HUES48 (cell line): ENCODE data around the gene IRF7.
A peak's percentile ranks its signal among the peaks of the same experiment; 100 is the strongest.

Experiments used
- H3K27ac ChIP-seq: one replicate; pipeline ENCODE4 v1.7.0; 2013; ENCODE audit warnings: low read depth, low read length, inconsistent platforms
- H3K27me3 ChIP-seq: 2 replicates; pipeline ENCODE4 v1.6.1; 2013; ENCODE audit warnings: mild to moderate bottlenecking, low read length; ENCODE audit not compliant: control insufficient read depth, insufficient read depth
- H3K36me3 ChIP-seq: 2 replicates; pipeline ENCODE4 v1.6.1; 2013; ENCODE audit warnings: low read length; ENCODE audit not compliant: control insufficient read depth, insufficient read depth
- H3K4me1 ChIP-seq: 2 replicates; pipeline ENCODE4 v1.6.1; 2013; ENCODE audit warnings: mild to moderate bottlenecking, low read length; ENCODE audit not compliant: control insufficient read depth, insufficient read depth
- H3K4me3 ChIP-seq: 2 replicates; pipeline ENCODE4 v1.5.1; 2013; ENCODE audit warnings: mild to moderate bottlenecking, low read depth, low read length
- H3K9ac ChIP-seq: 2 replicates; pipeline ENCODE4 v1.6.1; 2013; ENCODE audit warnings: mild to moderate bottlenecking, low read depth, low read length, moderate library complexity
- H3K9me3 ChIP-seq: 2 replicates; pipeline ENCODE4 v1.6.1; 2013; ENCODE audit warnings: low read length; ENCODE audit not compliant: control insufficient read depth, insufficient read depth

The IRF7 gene

GRCh38 chr11:639332-639955, 23.7 kb upstream of the IRF7 start:
- Histone ChIP-seq H3K27ac (peak overlapping the region; percentile 96), H3K4me3 (peak overlapping the region; percentile 60), H3K4me1 (peaks cover 22% of the 10 kb centered on the region), H3K9me3 (no peaks in the 10 kb centered on the region), H3K9ac (peak overlapping the region; percentile 75), H3K27me3 (peaks cover 62% of the 10 kb centered on the region), H3K36me3 (peaks cover 7% of the 10 kb centered on the region)

GRCh38 chr11:638631-639331, 23.0 kb upstream of the IRF7 start:
- peak overlapping the region; percentile 96 for H3K27ac ChIP-seq
- peaks cover 62% of the 10 kb centered on the region for H3K27me3 ChIP-seq
- peak overlapping the region; percentile 75 for H3K9ac ChIP-seq
- H3K36me3 ChIP-seq: peaks cover under 1% of the 10 kb centered on the region; the same call in 1 of the 2 replicates
- H3K4me1 ChIP-seq: peaks cover 22% of the 10 kb centered on the region
- peak overlapping the region; percentile 60 for H3K4me3 ChIP-seq
- no peaks in the 10 kb centered on the region for H3K9me3 ChIP-seq

- Histone ChIP-seq H3K4me3 (peak overlapping the region; percentile 60), H3K36me3 (no peaks in the 10 kb centered on the region), H3K27me3 (peaks cover 62% of the 10 kb centered on the region), H3K4me1 (peaks cover 22% of the 10 kb centered on the region), H3K9ac (peak overlapping the region; percentile 20; the same call in 1 of the 2 replicates), H3K9me3 (no peaks in the 10 kb centered on the region), H3K27ac (peak overlapping the region; percentile 96)
These were observed 22.1 kb upstream of the IRF7 start for GRCh38 chr11:637593-638521.

GRCh38 chr11:637333-637592, 21.5 kb upstream of the IRF7 start:
- Histone ChIP-seq H3K9me3 (no peaks in the 10 kb centered on the region), H3K27me3 (peaks cover 62% of the 10 kb centered on the region), H3K9ac (no peak overlapping the region; the same call in 1 of the 2 replicates), H3K36me3 (no peaks in the 10 kb centered on the region), H3K27ac (no peak overlapping the region), H3K4me1 (peaks cover 22% of the 10 kb centered on the region), H3K4me3 (peak overlapping the region; percentile 60)

GRCh38 chr11:636511-637332, 21.0 kb upstream of the IRF7 start, which contains the start of gene DRD4:
DRD4 (plus strand) TSS chr11:637269; CDS start chr11:637305, 36 bp downstream.
- peak within 1 kb of the TSS; percentile 96 for H3K27ac ChIP-seq

GRCh38 chr11:635945-636510, 20.3 kb upstream of the IRF7 start:
- Histone ChIP-seq H3K27me3 (peaks cover 61% of the 10 kb centered on the region), H3K27ac (no peak overlapping the region), H3K9ac (no peak overlapping the region), H3K4me1 (peaks cover 22% of the 10 kb centered on the region), H3K9me3 (no peaks in the 10 kb centered on the region), H3K36me3 (no peaks in the 10 kb centered on the region), H3K4me3 (peak overlapping the region; percentile 60; the same call in 1 of the 2 replicates)

More at GRCh38 chr11:636511-637332, 21.0 kb upstream of the IRF7 start, which contains the start of gene DRD4:
- Histone ChIP-seq H3K4me1 (peaks cover 22% of the 10 kb centered on the region), H3K36me3 (no peaks in the 10 kb centered on the region), H3K9me3 (no peaks in the 10 kb centered on the region), H3K9ac (no peak within 1 kb of the TSS; the same call in none of the 2 replicates), H3K4me3 (peak within 1 kb of the TSS; percentile 60), H3K27me3 (peaks cover 62% of the 10 kb centered on the region)

- no peaks in the 10 kb centered on the region for H3K9me3 ChIP-seq
- no peaks in the 10 kb centered on the region for H3K36me3 ChIP-seq
- no peak overlapping the region for H3K4me3 ChIP-seq
- no peak overlapping the region for H3K9ac ChIP-seq
- no peaks in the 10 kb centered on the region for H3K4me1 ChIP-seq
- H3K27me3 ChIP-seq: peaks cover 31% of the 10 kb centered on the region
- no peak overlapping the region for H3K27ac ChIP-seq
These were observed 15.1 kb upstream of the IRF7 start for GRCh38 chr11:630871-631270.

GRCh38 chr11:629237-629583, 13.5 kb upstream of the IRF7 start:
- H3K4me3 ChIP-seq: no peak overlapping the region
- no peak overlapping the region for H3K27ac ChIP-seq
- H3K4me1 ChIP-seq: no peaks in the 10 kb centered on the region
- peaks cover 19% of the 10 kb centered on the region for H3K27me3 ChIP-seq
- H3K9ac ChIP-seq: no peak overlapping the region
- no peaks in the 10 kb centered on the region for H3K9me3 ChIP-seq
- no peaks in the 10 kb centered on the region for H3K36me3 ChIP-seq

GRCh38 chr11:628056-628455, 12.3 kb upstream of the IRF7 start:
- Histone ChIP-seq H3K4me1 (no peaks in the 10 kb centered on the region), H3K9me3 (no peaks in the 10 kb centered on the region), H3K27ac (no peak overlapping the region), H3K27me3 (peaks cover 19% of the 10 kb centered on the region), H3K9ac (no peak overlapping the region), H3K4me3 (no peak overlapping the region), H3K36me3 (no peaks in the 10 kb centered on the region)

GRCh38 chr11:627308-627576, 11.5 kb upstream of the IRF7 start:
- H3K9ac ChIP-seq: no peak overlapping the region
- H3K4me3 ChIP-seq: no peak overlapping the region
- H3K4me1 ChIP-seq: no peaks in the 10 kb centered on the region
- H3K36me3 ChIP-seq: no peaks in the 10 kb centered on the region
- no peaks in the 10 kb centered on the region for H3K9me3 ChIP-seq
- peaks cover 19% of the 10 kb centered on the region for H3K27me3 ChIP-seq
- H3K27ac ChIP-seq: no peak overlapping the region
